Measurements from ENCODE around the gene RASL11A.

DNA sequence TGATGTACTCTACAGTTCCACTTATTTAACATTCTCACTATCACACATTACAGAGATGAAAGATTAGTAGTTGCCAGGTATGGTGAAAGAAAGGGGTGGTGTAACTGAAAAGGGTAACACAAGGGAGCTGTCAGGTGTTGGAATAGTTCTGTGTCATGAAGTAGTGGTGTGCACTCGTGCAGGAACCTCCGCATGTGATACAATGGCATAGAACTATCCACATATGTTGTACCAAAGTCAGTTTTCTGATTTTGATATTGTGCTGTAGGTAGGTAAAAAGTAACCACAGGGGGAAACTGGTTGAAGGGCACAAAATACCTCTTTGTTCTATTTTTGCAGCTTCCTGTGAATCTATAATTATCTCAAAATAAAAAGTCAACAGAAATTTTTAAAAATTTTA is 43.6 kb upstream of the RASL11A start:
- TF ChIP-seq, protein P1, sequence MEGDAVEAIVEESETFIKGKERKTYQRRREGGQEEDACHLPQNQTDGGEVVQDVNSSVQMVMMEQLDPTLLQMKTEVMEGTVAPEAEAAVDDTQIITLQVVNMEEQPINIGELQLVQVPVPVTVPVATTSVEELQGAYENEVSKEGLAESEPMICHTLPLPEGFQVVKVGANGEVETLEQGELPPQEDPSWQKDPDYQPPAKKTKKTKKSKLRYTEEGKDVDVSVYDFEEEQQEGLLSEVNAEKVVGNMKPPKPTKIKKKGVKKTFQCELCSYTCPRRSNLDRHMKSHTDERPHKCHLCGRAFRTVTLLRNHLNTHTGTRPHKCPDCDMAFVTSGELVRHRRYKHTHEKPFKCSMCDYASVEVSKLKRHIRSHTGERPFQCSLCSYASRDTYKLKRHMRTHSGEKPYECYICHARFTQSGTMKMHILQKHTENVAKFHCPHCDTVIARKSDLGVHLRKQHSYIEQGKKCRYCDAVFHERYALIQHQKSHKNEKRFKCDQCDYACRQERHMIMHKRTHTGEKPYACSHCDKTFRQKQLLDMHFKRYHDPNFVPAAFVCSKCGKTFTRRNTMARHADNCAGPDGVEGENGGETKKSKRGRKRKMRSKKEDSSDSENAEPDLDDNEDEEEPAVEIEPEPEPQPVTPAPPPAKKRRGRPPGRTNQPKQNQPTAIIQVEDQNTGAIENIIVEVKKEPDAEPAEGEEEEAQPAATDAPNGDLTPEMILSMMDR (IDR thresholded peaks at IDR 0.05), result no peak
- TF ChIP-seq POLR2AphosphoS5 (IDR thresholded peaks at IDR 0.05), result no peak
- no peak for TF ChIP-seq EP300 (IDR thresholded peaks at IDR 0.05)
- TF ChIP-seq POLR2A (IDR thresholded peaks at IDR 0.05), result no peak

Measured in stomach (tissue), 4 donors.